Left lobe of liver (tissue), 2 donors: ENCODE data around the gene TCL1A. TPM values are rescaled to one million over a fixed set of nuclear protein-coding genes. Genes with fewer than 3 reads are reported as not detected.
"Not testable (repeated sequence)": the region's sequence is repeated elsewhere in the genome, so short reads cannot be mapped to it uniquely, and the experiment has no call there.

Experiments
- ATAC-seq: fragments of 200-7000 bp; cut with Tn5 transposase; one replicate; pipeline ENCODE4 v1.9.1; 2020; ENCODE audit warnings: mild to moderate bottlenecking, moderate library complexity
- DNase-seq: peaks from one replicate; pipeline ENCODE4 v3.0.0-alpha.2; 2020; ENCODE audit warnings: low spot score
- total RNA-seq: library from RNA; stranded (reverse); gene quantifications from one replicate; pipeline ENCODE4 v1.2.1, GENCODE V29; 2021
- donor health status: DM: no; HTN: no; CAD: no; lungs with moderate emphysema.
- donor health status: DM: no; HTN: yes; CAD: no.

Gene TCL1A, protein sequence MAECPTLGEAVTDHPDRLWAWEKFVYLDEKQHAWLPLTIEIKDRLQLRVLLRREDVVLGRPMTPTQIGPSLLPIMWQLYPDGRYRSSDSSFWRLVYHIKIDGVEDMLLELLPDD
- not detected for total RNA-seq

DNA sequence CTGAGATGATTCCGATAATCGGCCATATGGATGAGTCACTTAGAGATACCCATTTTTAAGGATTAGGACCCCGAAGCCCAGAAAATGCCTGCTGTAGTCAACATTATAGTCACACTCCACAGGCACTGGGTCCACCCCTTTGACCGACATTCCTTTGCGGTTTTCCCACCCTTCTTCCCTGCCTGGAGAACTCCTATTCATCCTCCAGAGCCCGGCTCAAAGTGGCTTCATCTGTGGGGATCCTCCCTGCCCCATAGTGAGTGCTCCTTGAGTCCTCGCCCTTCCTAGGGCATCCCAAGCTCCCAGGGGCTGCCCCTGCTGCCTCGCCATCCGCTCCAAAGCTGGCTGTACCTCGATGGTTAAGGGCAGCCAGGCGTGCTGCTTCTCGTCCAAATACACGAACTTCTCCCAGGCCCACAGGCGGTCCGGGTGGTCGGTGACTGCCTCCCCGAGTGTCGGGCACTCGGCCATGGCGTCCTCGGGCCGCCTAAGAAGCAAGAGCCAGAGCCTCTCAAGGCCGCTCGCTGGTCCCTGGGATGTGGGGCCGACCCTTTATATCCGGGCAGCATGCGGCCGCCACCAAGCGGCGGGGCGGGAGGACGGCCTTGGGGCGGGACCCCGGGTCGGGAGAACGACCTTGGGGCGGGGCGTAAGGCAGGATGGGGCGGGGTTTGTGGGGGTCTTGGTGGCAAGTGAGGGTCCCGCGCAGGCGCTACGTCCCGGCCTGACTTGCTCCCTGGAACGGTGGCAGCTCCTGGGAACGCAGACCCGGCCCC, at the start of gene TCL1A:
TCL1A (minus strand) TSS at position 530 of the 776 bp plus-strand sequence; CDS start at position 471, 59 bp downstream.
- no peak for ATAC-seq
- DNase-seq: no peak

DNA sequence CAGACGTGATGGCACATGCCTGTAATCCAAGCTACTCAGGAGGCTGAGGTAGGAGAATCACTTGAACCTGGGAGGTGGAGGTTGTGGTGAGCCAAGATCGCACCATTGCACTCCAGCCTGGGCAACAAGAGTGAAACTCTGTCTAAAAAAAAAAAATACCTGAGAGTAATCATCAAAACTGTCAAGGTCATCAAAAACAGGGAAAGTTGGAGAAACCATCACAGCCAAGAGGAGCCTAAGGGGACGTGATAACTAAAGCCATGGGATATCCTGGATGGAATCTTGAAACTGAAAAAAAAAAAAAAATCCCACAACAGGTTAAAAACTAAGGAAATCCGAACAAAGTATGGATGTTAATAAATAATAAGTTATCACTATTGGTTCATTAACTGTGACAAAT, 49.1 kb upstream of the TCL1A start:
- not testable (repeated sequence) for ATAC-seq, DNase-seq

DNA sequence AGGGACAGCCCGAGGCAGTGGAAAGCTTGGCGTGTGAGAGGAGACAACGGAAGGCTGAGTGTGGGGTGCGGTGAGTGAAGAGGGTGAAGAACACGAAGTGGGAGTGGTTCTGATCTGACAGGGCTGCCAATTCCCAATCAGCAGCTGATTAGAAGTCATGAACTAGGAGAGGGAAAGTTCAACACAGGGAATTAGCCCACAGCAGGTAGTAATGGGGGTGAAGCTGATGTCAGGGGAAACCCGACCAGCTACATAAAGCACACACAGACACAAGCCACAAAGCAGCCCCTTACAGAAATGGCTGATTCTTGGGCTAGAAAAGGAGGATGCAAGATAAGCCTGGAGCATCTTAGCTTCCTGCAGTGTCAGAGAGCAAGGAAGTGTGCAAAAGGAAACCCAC, 47.5 kb upstream of the TCL1A start:
- ATAC-seq: no peak

GRCh38 chr14:95760596-95760995, 46.7 kb upstream of the TCL1A start:
- DNase-seq: no peak

More for the DNA sequence above, 47.5 kb upstream of the TCL1A start:
- no peak for DNase-seq

DNA sequence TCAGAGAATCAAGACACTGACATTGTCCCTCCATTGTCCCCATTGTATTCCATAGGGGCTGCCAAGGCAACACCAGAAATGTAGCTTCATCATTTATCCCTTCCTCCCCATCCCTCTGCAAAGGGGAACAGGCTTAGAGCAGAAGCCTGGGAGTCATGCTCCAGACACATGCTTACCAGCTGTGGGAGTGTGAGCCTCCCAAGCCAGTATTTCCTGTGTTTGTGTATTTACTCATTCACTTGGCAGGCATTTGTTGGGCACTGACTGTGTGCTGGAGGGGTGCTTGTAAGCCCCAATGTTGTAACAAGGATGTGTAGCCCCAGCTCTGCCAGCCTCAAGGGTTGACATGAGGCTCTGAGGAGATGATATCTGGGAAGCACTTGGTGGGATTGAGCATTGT, 46.0 kb upstream of the TCL1A start:
- ATAC-seq (no peak), DNase-seq (no peak)

More at GRCh38 chr14:95760596-95760995, 46.7 kb upstream of the TCL1A start:
- no peak for ATAC-seq

DNA sequence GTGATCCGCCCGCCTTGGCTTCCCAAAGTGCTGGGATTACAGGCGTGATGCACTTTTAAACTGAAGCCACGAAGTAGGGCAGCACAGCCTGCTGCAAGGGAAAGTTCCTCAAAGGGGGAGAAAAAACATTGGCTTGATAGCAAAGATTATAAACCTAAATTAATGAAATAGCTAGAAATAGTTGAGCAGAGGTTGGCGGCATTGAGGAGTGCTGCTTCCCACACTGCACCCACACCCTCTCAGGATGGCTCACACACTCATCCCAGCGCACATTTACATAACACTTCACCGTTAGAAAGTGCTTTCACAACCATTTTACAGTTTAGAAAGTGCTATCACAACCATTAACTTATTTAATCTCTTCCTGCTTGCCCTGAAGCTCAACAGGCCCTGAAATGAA, 44.4 kb upstream of the TCL1A start:
- no peak for DNase-seq
- ATAC-seq: no peak

- DNase-seq (no peak), ATAC-seq (no peak)
Observed at GRCh38 chr14:95756751-95757150, 42.8 kb upstream of the TCL1A start.

DNA sequence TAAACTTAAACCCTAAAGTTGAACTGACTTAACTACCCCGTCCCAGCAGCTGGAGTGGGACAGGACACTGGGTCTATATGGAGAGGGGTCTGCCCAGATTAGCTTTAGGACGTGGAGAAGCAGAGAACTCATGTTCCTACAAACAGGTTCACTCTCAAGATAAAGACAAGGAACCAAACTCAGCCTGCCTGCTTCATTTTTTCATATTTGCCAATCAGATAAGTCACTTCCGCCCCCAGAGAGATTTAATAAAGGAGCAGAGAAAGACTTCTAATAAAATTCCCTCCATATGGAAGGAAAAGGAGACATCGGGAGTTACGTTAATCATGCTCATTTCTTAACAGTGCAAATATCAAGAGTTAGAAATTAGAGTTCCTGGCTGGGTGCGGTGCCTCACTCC, 42.2 kb upstream of the TCL1A start:
- ATAC-seq: no peak

GRCh38 chr14:95741781-95742180, 27.9 kb upstream of the TCL1A start:
- ATAC-seq (no peak), DNase-seq (no peak)

More for the DNA sequence above, 42.2 kb upstream of the TCL1A start:
- DNase-seq: no peak

DNA sequence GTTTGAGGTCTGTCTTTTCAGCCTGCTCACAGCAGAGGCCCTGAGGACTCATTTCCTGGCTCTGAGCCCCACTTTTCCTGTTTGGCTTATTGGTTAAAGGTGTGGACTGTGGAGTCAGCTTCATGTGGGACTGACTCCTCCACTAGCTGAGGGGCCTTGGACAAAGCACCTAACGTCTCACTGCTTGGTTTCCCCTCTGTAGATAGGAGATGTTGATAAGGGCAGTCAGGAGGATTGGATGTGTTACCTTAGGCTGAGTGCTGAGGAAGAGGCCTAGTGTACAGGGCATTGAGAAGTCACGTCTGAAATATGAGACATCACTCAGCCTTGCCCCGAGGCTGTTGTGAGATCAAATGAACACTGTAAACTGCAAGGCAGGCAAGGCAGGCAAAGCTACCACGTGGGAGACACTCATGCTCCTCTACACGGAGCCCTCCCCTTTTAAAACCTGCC, 27.1 kb upstream of the TCL1A start:
- no peak for ATAC-seq

GRCh38 chr14:95739356-95739755, 25.4 kb upstream of the TCL1A start:
- no peak for ATAC-seq
- no peak for DNase-seq

More for the DNA sequence above, 27.1 kb upstream of the TCL1A start:
- DNase-seq: no peak

GRCh38 chr14:95733212-95733611, 19.3 kb upstream of the TCL1A start:
- DNase-seq: no peak

DNA sequence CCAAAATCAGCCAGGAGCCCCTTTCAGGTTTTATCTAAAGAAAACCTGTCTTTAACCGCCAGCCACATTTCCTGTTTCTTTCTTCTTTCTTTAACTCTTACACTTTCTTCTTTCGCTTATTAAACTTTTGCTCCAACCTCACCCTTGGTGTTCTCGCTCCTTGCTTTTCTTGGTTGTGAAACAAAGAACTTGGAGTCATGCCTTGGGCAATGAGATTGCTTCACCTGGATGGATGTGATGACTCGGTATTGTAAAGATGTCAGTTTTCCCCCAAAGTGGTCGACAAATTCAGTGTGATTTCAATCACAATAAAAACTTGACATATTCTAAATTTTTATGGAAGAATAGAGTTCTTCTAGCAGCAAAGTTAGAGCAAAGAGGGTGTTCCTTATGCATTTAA, 16.2 kb upstream of the TCL1A start:
- ATAC-seq (no peak), DNase-seq (no peak)

More at GRCh38 chr14:95733212-95733611, 19.3 kb upstream of the TCL1A start:
- no peak for ATAC-seq

- ATAC-seq: not testable (repeated sequence)
Observed at GRCh38 chr14:95729402-95730028, 15.6 kb upstream of the TCL1A start.

DNA sequence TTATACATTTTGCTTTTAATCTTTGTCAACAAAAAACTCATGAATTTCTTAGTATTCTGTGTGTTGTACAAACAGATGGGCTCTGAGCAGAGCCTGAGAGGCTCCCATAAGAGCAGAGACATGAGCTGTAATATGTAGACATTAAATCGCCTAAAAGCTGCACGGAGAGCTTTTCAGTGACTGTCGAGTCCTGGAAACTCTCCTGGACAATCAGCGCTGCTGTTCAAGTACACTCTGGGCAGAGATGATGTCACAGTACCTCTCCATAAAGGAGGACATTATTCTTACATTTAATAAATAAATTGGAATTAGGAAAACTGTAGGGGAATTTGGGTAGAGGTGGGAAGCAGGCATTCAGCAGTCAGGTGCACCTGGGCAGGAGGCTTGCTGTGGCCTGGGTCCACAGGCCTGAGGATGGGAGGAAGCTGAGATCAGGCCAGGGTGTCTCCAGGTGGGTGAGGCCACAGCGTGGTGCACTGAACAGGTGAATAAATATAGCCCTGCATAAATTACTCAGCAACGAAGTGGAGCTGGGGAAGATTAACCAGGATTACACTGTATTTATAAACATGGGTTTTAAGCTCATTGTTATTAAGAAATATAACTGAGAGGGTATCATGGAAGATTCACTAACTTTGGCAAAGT, 13.3 kb upstream of the TCL1A start:
- ATAC-seq (no peak), DNase-seq (no peak)

More at GRCh38 chr14:95729402-95730028, 15.6 kb upstream of the TCL1A start:
- DNase-seq: not testable (repeated sequence)

GRCh38 chr14:95725685-95726336, 11.9 kb upstream of the TCL1A start:
- ATAC-seq: no peak

DNA sequence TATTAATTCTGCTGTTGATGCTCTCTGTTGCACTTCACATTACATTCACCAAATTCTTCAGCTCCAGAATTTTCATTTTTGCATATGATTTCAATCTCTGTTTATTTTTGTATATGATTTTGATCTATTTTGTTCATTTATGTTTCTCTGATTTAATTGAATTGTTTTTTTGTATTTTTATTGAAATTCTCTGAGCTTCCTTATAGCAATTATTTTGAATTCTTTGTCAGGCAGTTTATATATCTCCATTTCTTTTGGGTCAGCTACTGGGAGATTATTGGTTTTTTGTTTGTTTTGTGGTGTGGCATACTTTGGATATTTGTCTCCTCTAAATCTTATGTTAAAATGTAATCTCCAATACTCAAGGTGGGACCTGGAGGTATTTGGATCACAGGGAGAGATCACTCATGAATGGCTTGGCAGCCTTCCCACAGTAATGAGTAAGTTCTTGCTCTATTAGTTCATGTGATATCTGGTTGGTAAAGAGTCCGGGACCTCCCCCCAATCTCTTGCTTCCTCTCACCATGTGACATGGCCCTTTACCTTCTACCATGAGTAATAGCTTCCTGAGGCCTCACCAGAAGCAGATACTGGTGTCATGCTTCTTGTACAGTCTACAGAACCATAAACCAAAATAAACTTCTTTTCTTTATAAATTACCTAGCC, 8.7 kb upstream of the TCL1A start:
- ATAC-seq: no peak
- no peak for DNase-seq

More at GRCh38 chr14:95725685-95726336, 11.9 kb upstream of the TCL1A start:
- no peak for DNase-seq

GRCh38 chr14:95712398-95712797, 1.5 kb downstream of the TCL1A start:
- DNase-seq (no peak), ATAC-seq (no peak)

- DNase-seq: no peak
- no peak for ATAC-seq
Observed at GRCh38 chr14:95711476-95712176, 2.3 kb downstream of the TCL1A start.

DNA sequence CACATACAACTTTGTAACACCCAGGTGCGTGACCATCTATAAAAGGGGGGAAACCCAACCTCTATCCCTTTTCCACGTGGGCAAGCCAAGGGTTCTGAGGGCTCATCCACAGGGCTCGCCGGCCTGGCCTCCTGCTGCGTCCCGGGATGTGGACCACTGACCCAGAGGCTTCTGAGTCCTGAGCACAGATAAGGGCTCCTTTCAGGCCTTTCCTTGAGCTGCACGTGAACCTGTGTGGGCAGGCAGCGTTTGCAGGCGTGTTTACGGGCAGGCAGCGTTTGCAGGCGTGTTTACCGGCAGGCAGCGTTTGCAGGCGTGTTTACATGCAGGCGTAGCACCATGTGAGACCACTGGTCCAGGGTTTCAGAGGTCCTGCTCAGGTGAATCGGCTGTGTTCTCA, 3.8 kb downstream of the TCL1A start:
- ATAC-seq (no peak), DNase-seq (no peak)
